ENCODE data around the gene C19orf67. TPM values are rescaled to one million over a fixed set of nuclear protein-coding genes. Genes with fewer than 3 reads are reported as not detected.

The C19orf67 gene
- total and polyA plus RNA-seq, 2 donors from 2014 or later, result not detected

DNA sequence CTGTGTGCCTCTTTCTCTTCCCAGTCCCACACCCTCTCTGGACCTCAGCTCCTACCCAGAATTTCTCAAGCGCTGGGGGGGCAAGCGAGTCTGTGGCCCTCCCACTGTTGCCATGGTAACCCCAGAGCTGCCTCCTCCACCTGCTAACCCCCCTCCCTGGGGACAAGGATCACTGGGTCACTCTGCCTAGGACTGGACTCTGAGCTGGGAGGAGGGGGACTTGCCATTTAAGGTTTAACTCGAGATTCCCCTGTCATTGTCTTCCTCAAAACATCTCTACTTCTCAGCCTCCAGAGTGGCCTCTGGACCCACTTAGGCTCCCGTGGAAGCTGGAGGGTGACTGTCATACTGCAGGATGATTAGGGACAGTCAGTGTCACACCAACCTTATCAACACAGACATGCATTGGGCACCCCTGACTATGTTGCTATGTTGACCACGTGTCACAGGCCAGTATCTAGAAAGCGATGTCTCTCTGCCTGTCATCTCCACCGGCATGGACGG, 25.9 kb downstream of the C19orf67 start:
- peak overlapping the region in 2 of 3 donors; percentile 43 to 57 for H3K4me3 ChIP-seq (ENCODE audit: low read length in 3 of 3)
- intact Hi-C loops (cut with DNase I), result loop anchor here (10.0 kb wide), 1 partner anchor 175 kb away; no protein-coding TSS in a partner anchor
- no peak overlapping the region for H3K9ac ChIP-seq (ENCODE audit: low read length in 3 of 3)
- H3K27me3 ChIP-seq (ENCODE audit: control insufficient read depth, insufficient read depth, low read length), result no peaks in the 10 kb centered on the region
- peaks cover 0 to 14% (median 11%) of the 10 kb centered on the region in 3 donors for H3K4me1 ChIP-seq (ENCODE audit: control insufficient read depth in 2 of 3, insufficient read depth in 2 of 3, low read depth in 1 of 3, low read length in 3 of 3)
- DNase-seq, result peak in 2 of 5 donors; percentile 51 to 66
- H3K27ac ChIP-seq (ENCODE audit: low read depth in 2 of 2, low read length in 2 of 2), result peak overlapping the region; percentile 44 to 81
- no peaks in the 10 kb centered on the region for H3K9me3 ChIP-seq (ENCODE audit: control insufficient read depth in 2 of 3, insufficient read depth in 1 of 3, low read length in 3 of 3)
- TF ChIP-seq, protein P1, sequence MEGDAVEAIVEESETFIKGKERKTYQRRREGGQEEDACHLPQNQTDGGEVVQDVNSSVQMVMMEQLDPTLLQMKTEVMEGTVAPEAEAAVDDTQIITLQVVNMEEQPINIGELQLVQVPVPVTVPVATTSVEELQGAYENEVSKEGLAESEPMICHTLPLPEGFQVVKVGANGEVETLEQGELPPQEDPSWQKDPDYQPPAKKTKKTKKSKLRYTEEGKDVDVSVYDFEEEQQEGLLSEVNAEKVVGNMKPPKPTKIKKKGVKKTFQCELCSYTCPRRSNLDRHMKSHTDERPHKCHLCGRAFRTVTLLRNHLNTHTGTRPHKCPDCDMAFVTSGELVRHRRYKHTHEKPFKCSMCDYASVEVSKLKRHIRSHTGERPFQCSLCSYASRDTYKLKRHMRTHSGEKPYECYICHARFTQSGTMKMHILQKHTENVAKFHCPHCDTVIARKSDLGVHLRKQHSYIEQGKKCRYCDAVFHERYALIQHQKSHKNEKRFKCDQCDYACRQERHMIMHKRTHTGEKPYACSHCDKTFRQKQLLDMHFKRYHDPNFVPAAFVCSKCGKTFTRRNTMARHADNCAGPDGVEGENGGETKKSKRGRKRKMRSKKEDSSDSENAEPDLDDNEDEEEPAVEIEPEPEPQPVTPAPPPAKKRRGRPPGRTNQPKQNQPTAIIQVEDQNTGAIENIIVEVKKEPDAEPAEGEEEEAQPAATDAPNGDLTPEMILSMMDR (IDR thresholded peaks at IDR 0.05; ENCODE audit: borderline replicate concordance, extremely low read depth, insufficient read depth), result no peak
- FAIRE-seq, result no peak
- H3K36me3 ChIP-seq (ENCODE audit: control insufficient read depth in 2 of 3, insufficient read depth in 3 of 3, low read length in 3 of 3), result no peaks in the 10 kb centered on the region

DNA sequence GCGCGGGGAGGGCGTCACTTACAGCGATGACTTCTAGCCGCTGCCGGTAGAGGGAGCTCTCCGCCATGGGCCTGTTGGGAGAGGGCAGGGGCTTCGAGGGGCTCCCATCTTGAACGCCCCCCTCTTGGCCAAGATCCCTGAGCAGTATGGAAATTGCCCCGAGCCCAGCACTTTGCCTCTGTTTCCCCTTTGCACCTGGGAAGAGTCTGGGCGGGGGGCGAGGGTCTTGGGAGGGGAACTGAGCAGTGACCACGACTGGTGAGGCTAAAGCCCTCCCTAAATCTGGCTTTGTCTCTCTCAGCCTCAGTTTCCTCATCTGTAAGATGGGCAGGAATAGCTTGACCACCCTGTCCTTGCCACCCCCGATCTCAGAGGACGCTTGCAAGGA, 26.5 kb downstream of the C19orf67 start:
- H3K9ac ChIP-seq (ENCODE audit: low read length in 3 of 3), result no peak overlapping the region
- intact Hi-C loops (cut with DNase I), result loop anchor here (10.0 kb wide), 1 partner anchor 174 kb away; no protein-coding TSS in a partner anchor
- H3K4me1 ChIP-seq (ENCODE audit: control insufficient read depth in 2 of 3, insufficient read depth in 2 of 3, low read depth in 1 of 3, low read length in 3 of 3), result peaks cover 0 to 14% (median 11%) of the 10 kb centered on the region in 3 donors
- H3K36me3 ChIP-seq (ENCODE audit: control insufficient read depth in 2 of 3, insufficient read depth in 3 of 3, low read length in 3 of 3), result no peaks in the 10 kb centered on the region
- FAIRE-seq (no peak), DNase-seq (no peak)
- peak overlapping the region in 1 of 3 donors; percentile 35 for H3K4me3 ChIP-seq (ENCODE audit: low read length in 3 of 3)
- no peaks in the 10 kb centered on the region for H3K27me3 ChIP-seq (ENCODE audit: control insufficient read depth, insufficient read depth, low read length)
- H3K27ac ChIP-seq (ENCODE audit: low read depth in 2 of 2, low read length in 2 of 2), result no peak overlapping the region
- TF ChIP-seq, protein P1 (IDR thresholded peaks at IDR 0.05; ENCODE audit: borderline replicate concordance, extremely low read depth, insufficient read depth), result peak; percentile 54
- no peaks in the 10 kb centered on the region for H3K9me3 ChIP-seq (ENCODE audit: control insufficient read depth in 2 of 3, insufficient read depth in 1 of 3, low read length in 3 of 3)

DNA sequence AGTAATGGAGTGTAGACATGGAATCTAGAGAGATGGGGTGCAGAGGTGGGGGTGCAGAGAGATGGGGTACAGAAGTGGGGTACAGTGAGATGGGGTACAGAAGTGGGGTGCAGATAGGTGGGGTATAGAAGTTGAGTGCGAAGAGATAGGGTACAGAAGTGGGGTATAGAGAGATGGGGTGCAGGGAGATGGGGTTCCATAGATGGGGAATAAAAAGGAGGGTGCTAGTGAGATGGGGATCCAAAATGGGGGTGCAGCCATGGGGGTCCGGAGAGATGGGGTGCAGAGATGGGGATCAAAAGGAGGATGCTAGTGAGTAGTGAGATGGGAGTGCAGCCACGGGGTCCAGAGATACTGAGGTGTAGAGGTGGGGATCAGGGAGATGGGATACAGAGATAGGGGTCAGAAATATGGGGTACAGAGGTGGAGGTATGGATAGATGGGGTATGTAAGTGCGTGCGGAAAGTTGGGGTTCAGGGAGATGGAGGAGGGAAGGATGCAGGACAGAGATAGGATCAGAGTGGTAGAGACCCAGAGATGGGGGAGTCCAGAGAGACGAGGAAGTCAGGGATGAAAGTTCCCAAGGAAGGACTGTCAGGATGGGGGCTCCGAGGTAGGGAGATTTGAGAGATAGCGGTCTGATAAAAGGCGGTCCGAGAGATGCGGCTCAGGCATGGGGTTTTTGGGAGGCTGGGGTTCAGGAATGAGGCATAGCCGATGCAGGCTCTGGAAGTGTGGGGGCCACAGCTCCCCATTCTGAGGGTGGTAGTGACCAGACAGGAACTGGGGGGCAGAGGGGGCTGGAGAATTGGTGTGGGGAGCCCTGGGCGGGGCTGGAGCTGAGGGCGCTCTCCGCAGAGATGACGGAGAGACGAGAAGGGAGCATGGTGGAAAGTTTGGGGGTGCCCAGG, 27.1 kb downstream of the C19orf67 start:
- DNase-seq (no peak), FAIRE-seq (no peak)
- Histone ChIP-seq H3K27me3 (ENCODE audit: control insufficient read depth, insufficient read depth, low read length) (no peaks in the 10 kb centered on the region), H3K4me1 (ENCODE audit: control insufficient read depth in 2 of 3, insufficient read depth in 2 of 3, low read depth in 1 of 3, low read length in 3 of 3) (peaks cover 0 to 14% (median 11%) of the 10 kb centered on the region in 3 donors), H3K9ac (ENCODE audit: low read length in 3 of 3) (peak overlapping the region in 1 of 3 donors; percentile 15), H3K4me3 (ENCODE audit: low read length in 3 of 3) (no peak overlapping the region), H3K36me3 (ENCODE audit: control insufficient read depth in 2 of 3, insufficient read depth in 3 of 3, low read length in 3 of 3) (no peaks in the 10 kb centered on the region), H3K9me3 (ENCODE audit: control insufficient read depth in 2 of 3, insufficient read depth in 1 of 3, low read length in 3 of 3) (no peaks in the 10 kb centered on the region), H3K27ac (ENCODE audit: low read depth in 2 of 2, low read length in 2 of 2) (no peak overlapping the region)
- TF ChIP-seq, protein P1 (IDR thresholded peaks at IDR 0.05; ENCODE audit: borderline replicate concordance, extremely low read depth, insufficient read depth), result no peak
- intact Hi-C loops (cut with DNase I), result loop anchor here (10.0 kb wide), 1 partner anchor 174 kb away; no protein-coding TSS in a partner anchor
